H1 (cell line): ENCODE results near the gene SPOCK2. TPM values are rescaled to one million over a fixed set of nuclear protein-coding genes. Genes with fewer than 3 reads are reported as not detected.

ENCODE experiments used
- CTCF ChIA-PET: fragments of 300-600 bp; sonication (Branson Sonifier 250); formaldehyde crosslinking; loops from one replicate; lab custom pipeline; 2021; ENCODE audit not compliant: partially characterized antibody; lab: Charles Lee
- POLR2A ChIA-PET: fragments of 300-600 bp; sonication (Branson Sonifier 250); formaldehyde crosslinking; loops from one replicate; lab custom pipeline; 2021; ENCODE audit warnings: inconsistent platforms; ENCODE audit not compliant: partially characterized antibody; lab: Charles Lee
- DNase-seq, 2 experiments: peaks; one replicate each; pipeline versions ENCODE4 v3.0.0 to v3.0.0-alpha.2; 2010 to 2022; ENCODE audit warnings: low spot score in 2 of 2, low read depth in 1 of 2, mixed read lengths in 1 of 2
- FAIRE-seq: peaks from 2 replicates; lab custom pipeline; 2011; peaks lifted over from hg19 to GRCh38; lab: Jason Lieb, UNC
- H2AFZ ChIP-seq: 2 replicates; pipeline ENCODE4 v1.8.1; 2012; ENCODE audit warnings: low read length, inconsistent platforms
- H2AK5ac ChIP-seq: 2 replicates; pipeline ENCODE4 v1.6.1; 2013; ENCODE audit warnings: low read depth, low read length
- H2BK120ac ChIP-seq: replicated peaks from 2 replicates; pipeline ENCODE3; 2013; ENCODE audit warnings: low read depth, low read length, inconsistent platforms
- H2BK12ac ChIP-seq: 2 replicates; pipeline ENCODE4 v1.6.1; 2013; ENCODE audit warnings: low read depth, low read length
- H2BK15ac ChIP-seq: 2 replicates; pipeline ENCODE4 v1.6.1; 2013; ENCODE audit warnings: low read length
- H2BK20ac ChIP-seq: 2 replicates; pipeline ENCODE4 v1.6.1; 2013; ENCODE audit warnings: low read length
- H2BK5ac ChIP-seq: 2 replicates; pipeline ENCODE4 v1.6.1; 2013; ENCODE audit warnings: low read depth, low read length
- H3K14ac ChIP-seq: 2 replicates; pipeline ENCODE4 v1.6.1; 2013; ENCODE audit warnings: inconsistent platforms; ENCODE audit not compliant: insufficient read length
- H3K18ac ChIP-seq: 2 replicates; pipeline ENCODE4 v1.6.1; 2013; ENCODE audit warnings: low read length; ENCODE audit errors: extremely low read depth
- H3K23ac ChIP-seq: 2 replicates; pipeline ENCODE4 v1.6.1; 2013; ENCODE audit warnings: inconsistent platforms; ENCODE audit not compliant: insufficient read length
- H3K23me2 ChIP-seq: 2 replicates; pipeline ENCODE4 v1.6.1; 2013; ENCODE audit warnings: low read depth, low read length
- H3K27ac ChIP-seq: 2 replicates; pipeline ENCODE4 v1.6.1; 2011; ENCODE audit warnings: low read depth, low read length, inconsistent platforms
- H3K27me3 ChIP-seq, 4 experiments: replicated peaks in 1 of 4; 1 replicate in 1 of 4; 2 replicates in 3 of 4; pipeline versions ENCODE4 v1.6.1 to v1.8.1; 2011 to 2013; ENCODE audit warnings: low read length in 3 of 4, mild to moderate bottlenecking in 3 of 4, inconsistent platforms in 2 of 4, mixed read lengths in 2 of 4, moderate library complexity in 1 of 4; ENCODE audit not compliant: control insufficient read depth in 3 of 4, insufficient read depth in 3 of 4; ENCODE audit errors: extremely low read depth in 1 of 4
- H3K36me3 ChIP-seq, 4 experiments: 2 replicates each; pipeline versions ENCODE4 v1.6.1 to v1.8.1; 2011 to 2013; ENCODE audit warnings: mild to moderate bottlenecking in 4 of 4, low read length in 3 of 4, moderate library complexity in 2 of 4, control low read depth in 1 of 4, inconsistent platforms in 1 of 4; ENCODE audit not compliant: insufficient read depth in 4 of 4, control insufficient read depth in 2 of 4
- H3K4ac ChIP-seq: replicated peaks from 2 replicates; pipeline ENCODE3; 2013; ENCODE audit warnings: low read length, low read depth, mixed read lengths, inconsistent platforms; ENCODE audit not compliant: insufficient read length
- H3K4me1 ChIP-seq, 4 experiments: replicated peaks in 1 of 4; 1 replicate in 1 of 4; 2 replicates in 3 of 4; pipeline versions ENCODE4 v1.6.1 to v1.8.1; 2011 to 2013; ENCODE audit warnings: low read length in 3 of 4, inconsistent platforms in 2 of 4, mixed read lengths in 1 of 4; ENCODE audit not compliant: insufficient read depth in 4 of 4, control insufficient read depth in 3 of 4
- H3K4me2 ChIP-seq, 2 experiments: 2 replicates each; pipeline versions ENCODE4 v1.6.1 to v1.8.1; 2011 to 2013; ENCODE audit warnings: low read depth in 2 of 2, low read length in 2 of 2, control low read depth in 1 of 2, inconsistent platforms in 1 of 2, mild to moderate bottlenecking in 1 of 2; ENCODE audit not compliant: insufficient read depth in 1 of 2
- H3K4me3 ChIP-seq, 4 experiments: fragments of 200-600, 300-600 bp in 1 of 4; sonication (generic), shearing (Covaris generic), sonication (Bioruptor Twin) in 1 of 4; 2 replicates each; pipeline versions ENCODE4 v1.5.1 to v1.8.1; 2011 to 2016; ENCODE audit warnings: low read length in 4 of 4, low read depth in 3 of 4, control low read depth in 2 of 4, inconsistent platforms in 2 of 4, mild to moderate bottlenecking in 2 of 4, mixed read lengths in 1 of 4, moderate library complexity in 1 of 4; ENCODE audit not compliant: insufficient read depth in 2 of 4; ENCODE audit errors: extremely low read depth in 1 of 4
- H3K56ac ChIP-seq: replicated peaks from 2 replicates; pipeline ENCODE3; 2013; ENCODE audit warnings: low read depth, mild to moderate bottlenecking, mixed read lengths, low read length, inconsistent platforms; ENCODE audit not compliant: insufficient read length
- H3K79me1 ChIP-seq: 2 replicates; pipeline ENCODE4 v1.6.1; 2013; ENCODE audit warnings: low read depth, low read length, control low read depth
- H3K79me2 ChIP-seq, 2 experiments: 2 replicates each; pipeline versions ENCODE4 v1.6.1 to v1.8.1; 2012 to 2013; ENCODE audit warnings: low read length in 2 of 2, mild to moderate bottlenecking in 2 of 2, inconsistent platforms in 1 of 2; ENCODE audit not compliant: insufficient read depth in 2 of 2, control insufficient read depth in 1 of 2
- H3K9ac ChIP-seq, 4 experiments: replicated peaks in 1 of 4; 1 replicate in 1 of 4; 2 replicates in 3 of 4; pipeline versions ENCODE4 v1.6.1 to v1.8.1; 2011 to 2013; ENCODE audit warnings: low read depth in 3 of 4, low read length in 3 of 4, control low read depth in 2 of 4, mild to moderate bottlenecking in 2 of 4, moderate library complexity in 2 of 4, inconsistent platforms in 1 of 4; ENCODE audit errors: extremely low read depth in 1 of 4
- H3K9me3 ChIP-seq, 2 experiments: 2 replicates each; pipeline versions ENCODE4 v1.6.1 to v1.8.1; 2012 to 2013; ENCODE audit warnings: mild to moderate bottlenecking in 2 of 2, moderate library complexity in 2 of 2, control low read depth in 1 of 2, inconsistent platforms in 1 of 2, low read depth in 1 of 2, low read length in 1 of 2, mixed read lengths in 1 of 2; ENCODE audit not compliant: insufficient read depth in 2 of 2
- H4K20me1 ChIP-seq, 2 experiments: replicated peaks in 1 of 2; 2 replicates each; pipeline versions ENCODE3 to v1.8.1; 2011 to 2013; ENCODE audit warnings: inconsistent platforms in 2 of 2, low read length in 2 of 2, mild to moderate bottlenecking in 1 of 2; ENCODE audit not compliant: insufficient read depth in 2 of 2, control insufficient read depth in 1 of 2
- H4K5ac ChIP-seq: 2 replicates; pipeline ENCODE4 v1.6.1; 2013; ENCODE audit warnings: low read length, low read depth, mixed read lengths, inconsistent platforms; ENCODE audit not compliant: insufficient read length
- H4K8ac ChIP-seq: 2 replicates; pipeline ENCODE4 v1.8.0; 2013; ENCODE audit warnings: mild to moderate bottlenecking, moderate library complexity, low read length, inconsistent platforms; ENCODE audit not compliant: insufficient read depth; ENCODE audit errors: extremely low read depth
- H4K91ac ChIP-seq: replicated peaks from 2 replicates; pipeline ENCODE3; 2013; ENCODE audit warnings: low read length, mixed read lengths, inconsistent platforms; ENCODE audit not compliant: insufficient read length
- ATF3 ChIP-seq: IDR thresholded peaks from 2 replicates; pipeline ENCODE4 v1.6.1; 2011; ENCODE audit warnings: low read depth, mild to moderate bottlenecking, low read length; ENCODE audit not compliant: insufficient read depth
- CHD2 ChIP-seq: IDR thresholded peaks from 2 replicates; pipeline ENCODE4 v1.6.1; 2012; ENCODE audit warnings: low read length, improper control_type of control experiment
- CREB1 ChIP-seq: IDR thresholded peaks from 2 replicates; pipeline ENCODE4 v1.6.1; 2012; ENCODE audit warnings: inconsistent platforms
- JUN ChIP-seq: IDR thresholded peaks from 2 replicates; pipeline ENCODE4 v1.6.1; 2011; ENCODE audit warnings: low read depth, mild to moderate bottlenecking, improper control_type of control experiment, low read length
- KDM5A ChIP-seq: fragments of 200-600 bp; IDR thresholded peaks from 2 replicates; pipeline ENCODE4 v1.7.1; 2012; ENCODE audit warnings: mild to moderate bottlenecking, low read length, inconsistent platforms, mixed read lengths
- MAFK ChIP-seq: IDR thresholded peaks from 2 replicates; pipeline ENCODE4 v1.6.1; 2012; ENCODE audit warnings: low read depth, mild to moderate bottlenecking, improper control_type of control experiment, low read length
- NRF1 ChIP-seq: IDR thresholded peaks from 2 replicates; pipeline ENCODE4 v1.6.1; 2011; ENCODE audit warnings: mild to moderate bottlenecking, low read depth, low read length, improper control_type of control experiment
- POLR2AphosphoS5 ChIP-seq: IDR thresholded peaks from 2 replicates; pipeline ENCODE4 v1.6.1; 2011; ENCODE audit warnings: low read depth, low read length
- RFX5 ChIP-seq: IDR thresholded peaks from 2 replicates; pipeline ENCODE4 v1.6.1; 2011; ENCODE audit warnings: low read depth, low read length, improper control_type of control experiment, borderline replicate concordance
- RNF2 ChIP-seq: fragments of 200-900, 300-1000 bp; sonication (generic); IDR thresholded peaks from 2 replicates; pipeline ENCODE4 v1.7.1; 2016; ENCODE audit warnings: borderline replicate concordance, low read depth, mild to moderate bottlenecking, antibody characterized with exemption, low read length; ENCODE audit not compliant: poor library complexity, severe bottlenecking; ENCODE audit errors: missing control alignments
- SIX5 ChIP-seq: IDR thresholded peaks from 2 replicates; pipeline ENCODE4 v1.6.1; 2011; ENCODE audit warnings: mild to moderate bottlenecking, low read depth, low read length
- TCF12 ChIP-seq: IDR thresholded peaks from 2 replicates; pipeline ENCODE4 v1.6.1; 2011; ENCODE audit warnings: low read depth, mild to moderate bottlenecking, low read length
- ZNF274 ChIP-seq: IDR thresholded peaks from 2 replicates; pipeline ENCODE4 v1.7.0; 2012; ENCODE audit warnings: low read length, borderline replicate concordance; ENCODE audit errors: extremely low read depth
- WGBS, 2 experiments: shearing (Covaris generic) in 1 of 2; methylation state at CpG; one replicate each; pipeline versions ENCODE4 v1.1.6 to v1.1.7; 2013 to 2015; ENCODE audit warnings: low lambda C conversion rate in 2 of 2, mixed read lengths in 2 of 2, inconsistent platforms in 1 of 2, low coverage in 1 of 2, missing lambda C conversion rate in 1 of 2; ENCODE audit not compliant: insufficient replicate concordance in 2 of 2, insufficient coverage in 1 of 2, insufficient read length in 1 of 2; ENCODE audit errors: extremely low coverage in 1 of 2, missing lambda C conversion rate in 1 of 2; 5-methylcytosine and 5-hydroxymethylcytosine counted together
- polyA plus RNA-seq, 7 experiments: library from polyadenylated mRNA; depleted of rRNA in 3 of 7; stranded (reverse) in 5 of 7; unstranded in 2 of 7; fragments of >200 nt in 5 of 7; fragments of 200-250 nt in 2 of 7; gene quantifications; 1 replicate in 5 of 7; 2 replicates in 1 of 7; 4 replicates in 1 of 7; pipeline versions ENCODE4 v1.2.1 to v1.2.3, GENCODE V29; 2011 to 2013; ENCODE audit warnings: missing spikeins in 2 of 7, mixed read lengths in 2 of 7
- total RNA-seq: library from RNA; stranded (reverse); fragmentation: NEBNext Ultra II Directional; extraction: Animal tissue kit (Norgen Biotek cat#: 25700); gene quantifications from 2 replicates; pipeline ENCODE4 v1.2.1, GENCODE V29; 2021
- TF ChIP-seq, protein P1 (sequence below): IDR thresholded peaks from 2 replicates; pipeline ENCODE4 v1.6.1; 2012; ENCODE audit warnings: inconsistent platforms

SPOCK2 gene
- total and polyA plus RNA-seq, 2 of the 8 experiments (the other 6 are each of a cell fraction or from before 2014, with no cell fraction given), result 1.5 to 1.9 TPM

DNA sequence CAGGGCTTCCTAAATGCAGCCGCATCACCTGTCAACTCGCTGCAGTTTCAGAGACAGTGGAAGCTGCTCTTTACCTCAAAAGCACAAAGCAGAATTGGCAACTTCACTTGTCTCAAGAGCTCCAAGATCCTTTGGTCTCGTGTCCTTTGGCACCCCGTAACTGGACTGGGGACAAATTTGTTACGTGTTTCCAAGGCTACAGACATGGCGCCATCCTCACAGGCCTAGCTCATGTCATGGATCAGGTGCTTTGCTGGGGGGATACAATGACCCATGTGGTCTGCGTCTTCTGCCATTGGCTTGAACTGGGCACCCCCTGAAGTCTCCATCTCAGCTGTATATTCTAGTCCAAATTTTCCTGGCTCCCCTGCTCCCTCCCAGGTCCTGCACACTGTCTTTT, 75.6 kb downstream of the SPOCK2 start:
- no peak overlapping the region for H3K9ac ChIP-seq
- no peak overlapping the region for H3K4me2 ChIP-seq
- no peaks in the 10 kb centered on the region for H3K27me3 ChIP-seq
- H3K56ac ChIP-seq, result no peak overlapping the region
- H3K4me3 ChIP-seq, result no peak overlapping the region
- H4K5ac ChIP-seq, result no peak overlapping the region
- 75% methylated on average over 7 of the region's 7 CpGs; no CpG with 5 or more reads in 1 of the 2 experiments for WGBS, 2 experiments
- H3K27ac ChIP-seq, result no peak overlapping the region
- no peak overlapping the region for H4K8ac ChIP-seq
- no peaks in the 10 kb centered on the region for H4K20me1 ChIP-seq
- CTCF ChIA-PET, result interaction anchor here (0.8 to 2.4 kb wide), 10 partner anchors 14 to 316 kb away, joined by 3 to 12 read pairs (median 4); no protein-coding TSS in a partner anchor
- H4K91ac ChIP-seq, result no peak overlapping the region
- H3K4me1 ChIP-seq, result no peaks in the 10 kb centered on the region; a peak in 1 of 7 replicates
- H3K79me1 ChIP-seq, result no peaks in the 10 kb centered on the region
- H2BK12ac ChIP-seq, result no peak overlapping the region
- H2BK5ac ChIP-seq, result no peak overlapping the region
- FAIRE-seq, result no peak
- no peaks in the 10 kb centered on the region for H3K9me3 ChIP-seq
- H2AK5ac ChIP-seq, result no peak overlapping the region
- H2BK20ac ChIP-seq, result no peak overlapping the region
- H2AFZ ChIP-seq, result no peak overlapping the region
- peaks cover 0 to 5% (median 0%) of the 10 kb centered on the region in 4 experiments; a peak in 1 of 8 replicates for H3K36me3 ChIP-seq
- no peak overlapping the region for H3K18ac ChIP-seq
- no peak overlapping the region for H2BK120ac ChIP-seq
- H3K4ac ChIP-seq, result no peak overlapping the region
- POLR2A ChIA-PET, result interaction anchor here (1.0 to 1.1 kb wide), 2 partner anchors 9 to 48 kb away, joined by 3 to 4 read pairs; partner anchors contain the start of gene CHST3
- DNase-seq, result no peak
- no peak overlapping the region for H3K14ac ChIP-seq
- H2BK15ac ChIP-seq, result no peak overlapping the region
- H3K23me2 ChIP-seq, result no peaks in the 10 kb centered on the region
- H3K23ac ChIP-seq, result no peak overlapping the region
- H3K79me2 ChIP-seq, result no peaks in the 10 kb centered on the region
- TF ChIP-seq RNF2 (no peak), KDM5A (no peak), NRF1 (no peak), RFX5 (no peak), POLR2AphosphoS5 (no peak), TCF12 (no peak), MAFK (no peak), CHD2 (no peak), SIX5 (no peak), CREB1 (no peak), JUN (no peak), ZNF274 (no peak), ATF3 (no peak)
- TF ChIP-seq, protein P1, sequence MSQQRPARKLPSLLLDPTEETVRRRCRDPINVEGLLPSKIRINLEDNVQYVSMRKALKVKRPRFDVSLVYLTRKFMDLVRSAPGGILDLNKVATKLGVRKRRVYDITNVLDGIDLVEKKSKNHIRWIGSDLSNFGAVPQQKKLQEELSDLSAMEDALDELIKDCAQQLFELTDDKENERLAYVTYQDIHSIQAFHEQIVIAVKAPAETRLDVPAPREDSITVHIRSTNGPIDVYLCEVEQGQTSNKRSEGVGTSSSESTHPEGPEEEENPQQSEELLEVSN, result no peak
